Measurements from ENCODE around the gene LRRC26. TPM values are rescaled to one million over a fixed set of nuclear protein-coding genes. Genes with fewer than 3 reads are reported as not detected.
A peak's percentile ranks its signal among the peaks of the same experiment; 100 is the strongest.

Gene LRRC26
- polyA plus RNA-seq, 1 experiment: not detected

GRCh38 chr9:137176302-137177182, 6.7 kb upstream of the LRRC26 start:
- no peak for DNase-seq (ENCODE audit: low read depth, low spot score)
- TF ChIP-seq CTCF (IDR thresholded peaks at IDR 0.05; ENCODE audit: low read depth, low read length): peak; percentile 69
- ChIA-PET CTCF (interaction anchor here (0.6 to 1.7 kb wide), 4 partner anchors 13 to 77 kb away, joined by 3 to 8 read pairs (median 4); no protein-coding TSS in a partner anchor), POLR2A (interaction anchor here (0.5 to 1.0 kb wide), 3 partner anchors 12 to 134 kb away, joined by 3 to 10 read pairs (median 3); partner anchors contain the start of gene SSNA1)
- H3K27ac ChIP-seq (ENCODE audit: low read depth, low read length): no peak overlapping the region
- peaks cover 14% of the 10 kb centered on the region for H3K27me3 ChIP-seq (ENCODE audit: control insufficient read depth, insufficient read depth, low read length)
- no peak overlapping the region for H3K4me3 ChIP-seq (ENCODE audit: low read depth, low read length)
- H3K9me3 ChIP-seq (ENCODE audit: control insufficient read depth, insufficient read depth, low read length): no peaks in the 10 kb centered on the region; the same call in 1 of the 2 replicates

GRCh38 chr9:137175345-137175961, 5.6 kb upstream of the LRRC26 start:
- no peak for DNase-seq (ENCODE audit: low read depth, low spot score)
- Histone ChIP-seq H3K4me3 (ENCODE audit: low read depth, low read length) (no peak overlapping the region), H3K9me3 (ENCODE audit: control insufficient read depth, insufficient read depth, low read length) (no peaks in the 10 kb centered on the region; the same call in 1 of the 2 replicates), H3K27me3 (ENCODE audit: control insufficient read depth, insufficient read depth, low read length) (peaks cover 23% of the 10 kb centered on the region), H3K27ac (ENCODE audit: low read depth, low read length) (no peak overlapping the region)
- ChIA-PET POLR2A (interaction anchor here (0.7 kb wide), 1 partner anchor 19 kb away, joined by 9 read pairs; no protein-coding TSS in a partner anchor), CTCF (interaction anchor here (1.7 kb wide), 1 partner anchor 61 kb away, joined by 4 read pairs; no protein-coding TSS in a partner anchor)
- TF ChIP-seq CTCF (IDR thresholded peaks at IDR 0.05; ENCODE audit: low read depth, low read length): 0 out of 2 replicates have a peak, but pooled peaks have one; percentile 30

- ChIA-PET POLR2A (interaction anchor here (0.7 to 0.9 kb wide), 2 partner anchors 18 to 26 kb away, joined by 3 to 9 read pairs; partner anchors contain the start of gene TPRN), CTCF (interaction anchor here (1.7 kb wide), 1 partner anchor 62 kb away, joined by 4 read pairs; no protein-coding TSS in a partner anchor)
- peaks cover 29% of the 10 kb centered on the region for H3K27me3 ChIP-seq (ENCODE audit: control insufficient read depth, insufficient read depth, low read length)
- no peak overlapping the region for H3K4me3 ChIP-seq (ENCODE audit: low read depth, low read length)
- no peak for DNase-seq (ENCODE audit: low read depth, low spot score)
- H3K9me3 ChIP-seq (ENCODE audit: control insufficient read depth, insufficient read depth, low read length): no peaks in the 10 kb centered on the region; the same call in 1 of the 2 replicates
- no peak overlapping the region for H3K27ac ChIP-seq (ENCODE audit: low read depth, low read length)
- TF ChIP-seq CTCF (IDR thresholded peaks at IDR 0.05; ENCODE audit: low read depth, low read length): no peak
Measured at GRCh38 chr9:137174722-137175293, 5.0 kb upstream of the LRRC26 start.

- no peak for DNase-seq (ENCODE audit: low read depth, low spot score)
- ChIA-PET POLR2A (interaction anchor here (0.9 to 2.0 kb wide), 2 partner anchors 27 to 44 kb away, joined by 3 to 4 read pairs; partner anchors contain the start of gene TPRN), CTCF (interaction anchor here (0.6 kb wide), 1 partner anchor 349 kb away, joined by 3 read pairs; no protein-coding TSS in a partner anchor)
Measured at GRCh38 chr9:137173796-137174664, 4.2 kb upstream of the LRRC26 start.

More at GRCh38 chr9:137173796-137174664, 4.2 kb upstream of the LRRC26 start:
- Histone ChIP-seq H3K27me3 (ENCODE audit: control insufficient read depth, insufficient read depth, low read length) (peaks cover 31% of the 10 kb centered on the region), H3K9me3 (ENCODE audit: control insufficient read depth, insufficient read depth, low read length) (no peaks in the 10 kb centered on the region; the same call in 1 of the 2 replicates), H3K4me3 (ENCODE audit: low read depth, low read length) (no peak overlapping the region), H3K27ac (ENCODE audit: low read depth, low read length) (no peak overlapping the region)
- TF ChIP-seq CTCF (IDR thresholded peaks at IDR 0.05; ENCODE audit: low read depth, low read length): no peak
